Measurements from ENCODE around the gene ANKRD22.
"Not testable (repeated sequence)": the region's sequence is repeated elsewhere in the genome, so short reads cannot be mapped to it uniquely, and the experiment has no call there.

Gene ANKRD22

GRCh38 chr10:88840104-88840503 lies 11.5 kb downstream of the ANKRD22 start:
- no peaks in the 10 kb centered on the region for H3K9me3 ChIP-seq (ENCODE audit: severe bottlenecking)
- peaks cover 8% of the 10 kb centered on the region for H3K4me1 ChIP-seq (ENCODE audit: insufficient read depth, poor library complexity, severe bottlenecking)
- no peak overlapping the region for H3K27ac ChIP-seq (ENCODE audit: poor library complexity, severe bottlenecking)
- H3K4me3 ChIP-seq (ENCODE audit: severe bottlenecking) = no peak overlapping the region
- TF ChIP-seq CTCF (IDR thresholded peaks at IDR 0.05; ENCODE audit: poor library complexity, severe bottlenecking) = no peak
- ATAC-seq (ENCODE audit: low read depth) (peak; percentile 68), DNase-seq (ENCODE audit: low spot score) (no peak)
- H3K36me3 ChIP-seq (ENCODE audit: low read depth) = no peaks in the 10 kb centered on the region
- H3K27me3 ChIP-seq (ENCODE audit: insufficient read depth, poor library complexity, severe bottlenecking) = no peaks in the 10 kb centered on the region

GRCh38 chr10:88838766-88839350 lies 12.8 kb downstream of the ANKRD22 start:
- DNase-seq (ENCODE audit: low spot score) (no peak), ATAC-seq (ENCODE audit: low read depth) (no peak)
- Histone ChIP-seq H3K4me3 (ENCODE audit: severe bottlenecking) (no peak overlapping the region), H3K9me3 (ENCODE audit: severe bottlenecking) (no peaks in the 10 kb centered on the region), H3K27me3 (ENCODE audit: insufficient read depth, poor library complexity, severe bottlenecking) (no peaks in the 10 kb centered on the region), H3K36me3 (ENCODE audit: low read depth) (no peaks in the 10 kb centered on the region), H3K27ac (ENCODE audit: poor library complexity, severe bottlenecking) (no peak overlapping the region), H3K4me1 (ENCODE audit: insufficient read depth, poor library complexity, severe bottlenecking) (peaks cover 8% of the 10 kb centered on the region)
- no peak for TF ChIP-seq CTCF (IDR thresholded peaks at IDR 0.05; ENCODE audit: poor library complexity, severe bottlenecking)

- not testable (repeated sequence) for H3K4me3 ChIP-seq (ENCODE audit: severe bottlenecking); H3K27ac ChIP-seq (ENCODE audit: poor library complexity, severe bottlenecking); H3K4me1 ChIP-seq (ENCODE audit: insufficient read depth, poor library complexity, severe bottlenecking); ATAC-seq (ENCODE audit: low read depth); DNase-seq (ENCODE audit: low spot score); H3K27me3 ChIP-seq (ENCODE audit: insufficient read depth, poor library complexity, severe bottlenecking); H3K36me3 ChIP-seq (ENCODE audit: low read depth); H3K9me3 ChIP-seq (ENCODE audit: severe bottlenecking)
Observed at GRCh38 chr10:88837632-88838031, 14.0 kb downstream of the ANKRD22 start.

GRCh38 chr10:88835910-88836221 lies 15.8 kb downstream of the ANKRD22 start:
- DNase-seq (ENCODE audit: low spot score) = no peak
- Histone ChIP-seq H3K4me3 (ENCODE audit: severe bottlenecking) (no peak overlapping the region), H3K4me1 (ENCODE audit: insufficient read depth, poor library complexity, severe bottlenecking) (peaks cover 8% of the 10 kb centered on the region), H3K27ac (ENCODE audit: poor library complexity, severe bottlenecking) (no peak overlapping the region), H3K27me3 (ENCODE audit: insufficient read depth, poor library complexity, severe bottlenecking) (no peaks in the 10 kb centered on the region), H3K36me3 (ENCODE audit: low read depth) (no peaks in the 10 kb centered on the region), H3K9me3 (ENCODE audit: severe bottlenecking) (no peaks in the 10 kb centered on the region)
- ATAC-seq (ENCODE audit: low read depth) = no peak; the same call in 2 of the 3 replicates
- peak; percentile 61 for TF ChIP-seq CTCF (IDR thresholded peaks at IDR 0.05; ENCODE audit: poor library complexity, severe bottlenecking)

GRCh38 chr10:88835096-88835909 lies 16.3 kb downstream of the ANKRD22 start:
- Histone ChIP-seq H3K27ac (ENCODE audit: poor library complexity, severe bottlenecking) (no peak overlapping the region), H3K9me3 (ENCODE audit: severe bottlenecking) (no peaks in the 10 kb centered on the region), H3K36me3 (ENCODE audit: low read depth) (no peaks in the 10 kb centered on the region), H3K4me3 (ENCODE audit: severe bottlenecking) (no peak overlapping the region), H3K4me1 (ENCODE audit: insufficient read depth, poor library complexity, severe bottlenecking) (peaks cover 4% of the 10 kb centered on the region), H3K27me3 (ENCODE audit: insufficient read depth, poor library complexity, severe bottlenecking) (no peaks in the 10 kb centered on the region)
- peak; percentile 91 for TF ChIP-seq CTCF (IDR thresholded peaks at IDR 0.05; ENCODE audit: poor library complexity, severe bottlenecking)
- DNase-seq (ENCODE audit: low spot score) (peak; percentile 64), ATAC-seq (ENCODE audit: low read depth) (peak; percentile 94)
